MM.1S (cell line): ENCODE measurements around the gene MAPKAPK3.

Source experiments
- EZH2 ChIP-seq: fragments of 300-600 bp; sonication (generic); optimal IDR thresholded peaks from 2 replicates; pipeline ENCODE3; 2017; ENCODE audit warnings: low read depth, mild to moderate bottlenecking, antibody characterized with exemption, low read length, mixed read lengths
- EZH2phosphoT487 ChIP-seq: fragments of 300-600 bp; sonication (generic); IDR thresholded peaks from 2 replicates; pipeline ENCODE4 v1.6.1; 2018; ENCODE audit warnings: antibody characterized with exemption, low read length
- TF ChIP-seq, protein P1 (sequence below): fragments of 300-600 bp; sonication (generic); IDR thresholded peaks from 2 replicates; pipeline ENCODE4 v1.5.1; 2016; ENCODE audit warnings: antibody characterized with exemption, low read length, mixed read lengths

DNA sequence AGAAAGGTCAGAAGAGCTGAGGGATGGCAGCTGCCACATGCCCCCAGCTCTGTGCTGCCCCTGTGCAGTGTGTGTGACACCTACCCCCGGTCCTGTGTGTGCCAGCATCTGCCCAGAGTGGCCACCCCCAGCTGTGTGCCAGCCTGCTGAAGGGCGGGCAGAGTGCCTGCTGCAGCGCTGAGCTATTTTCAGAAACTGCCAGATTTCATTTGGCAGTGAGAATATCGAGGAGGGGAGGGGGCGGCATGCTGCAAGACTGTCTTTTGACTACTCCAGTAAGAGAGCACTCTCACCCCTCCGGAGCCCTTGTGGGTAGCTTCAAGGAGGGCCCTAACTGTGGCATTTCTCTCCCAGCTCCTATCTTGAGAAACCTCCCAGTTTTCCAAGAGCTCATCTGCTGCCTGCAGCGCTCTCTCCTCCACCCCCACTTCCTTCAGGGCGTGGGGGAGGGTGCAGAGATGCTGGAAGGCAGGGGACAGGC is 32.5 kb downstream of the MAPKAPK3 start:
- TF ChIP-seq EZH2 (no peak), EZH2phosphoT487 (no peak)
- TF ChIP-seq, protein P1, sequence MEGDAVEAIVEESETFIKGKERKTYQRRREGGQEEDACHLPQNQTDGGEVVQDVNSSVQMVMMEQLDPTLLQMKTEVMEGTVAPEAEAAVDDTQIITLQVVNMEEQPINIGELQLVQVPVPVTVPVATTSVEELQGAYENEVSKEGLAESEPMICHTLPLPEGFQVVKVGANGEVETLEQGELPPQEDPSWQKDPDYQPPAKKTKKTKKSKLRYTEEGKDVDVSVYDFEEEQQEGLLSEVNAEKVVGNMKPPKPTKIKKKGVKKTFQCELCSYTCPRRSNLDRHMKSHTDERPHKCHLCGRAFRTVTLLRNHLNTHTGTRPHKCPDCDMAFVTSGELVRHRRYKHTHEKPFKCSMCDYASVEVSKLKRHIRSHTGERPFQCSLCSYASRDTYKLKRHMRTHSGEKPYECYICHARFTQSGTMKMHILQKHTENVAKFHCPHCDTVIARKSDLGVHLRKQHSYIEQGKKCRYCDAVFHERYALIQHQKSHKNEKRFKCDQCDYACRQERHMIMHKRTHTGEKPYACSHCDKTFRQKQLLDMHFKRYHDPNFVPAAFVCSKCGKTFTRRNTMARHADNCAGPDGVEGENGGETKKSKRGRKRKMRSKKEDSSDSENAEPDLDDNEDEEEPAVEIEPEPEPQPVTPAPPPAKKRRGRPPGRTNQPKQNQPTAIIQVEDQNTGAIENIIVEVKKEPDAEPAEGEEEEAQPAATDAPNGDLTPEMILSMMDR, result no peak
